ENCODE measurements around the gene BBS5.
"Not testable (repeated sequence)": the region's sequence is repeated elsewhere in the genome, so short reads cannot be mapped to it uniquely, and the experiment has no call there.

BBS5 gene

GRCh38 chr2:169479257-169480078 lies at the start of gene BBS5:
Gene BBS5 (plus strand): TSS chr2:169479494. CDS start chr2:169479554, 60 bp downstream.
- DNase-seq (ENCODE audit: low read depth in 2 of 2), result peak; percentile 61 to 62

GRCh38 chr2:169431772-169432171 lies 47.5 kb upstream of the BBS5 start:
- DNase-seq (ENCODE audit: low read depth in 2 of 2), result not testable (repeated sequence)

- DNase-seq (ENCODE audit: low read depth in 2 of 2), result not testable (repeated sequence)
Measured at GRCh38 chr2:169434236-169434635, 45.1 kb upstream of the BBS5 start.

GRCh38 chr2:169438466-169439072 lies 40.7 kb upstream of the BBS5 start:
- no peak for DNase-seq (ENCODE audit: low read depth in 2 of 2)

- no peak for DNase-seq (ENCODE audit: low read depth in 2 of 2)
Measured at GRCh38 chr2:169439900-169440299, 39.4 kb upstream of the BBS5 start.

- DNase-seq (ENCODE audit: low read depth in 2 of 2), result no peak
Measured at GRCh38 chr2:169446452-169446851, 32.8 kb upstream of the BBS5 start.

- no peak for DNase-seq (ENCODE audit: low read depth in 2 of 2)
Measured at GRCh38 chr2:169448316-169448715, 31.0 kb upstream of the BBS5 start.

GRCh38 chr2:169448865-169449264 lies 30.4 kb upstream of the BBS5 start:
- no peak for DNase-seq (ENCODE audit: low read depth in 2 of 2)

GRCh38 chr2:169452080-169452479 lies 27.2 kb upstream of the BBS5 start:
- no peak for DNase-seq (ENCODE audit: low read depth in 2 of 2)

GRCh38 chr2:169453044-169453443 lies 26.2 kb upstream of the BBS5 start:
- DNase-seq (ENCODE audit: low read depth in 2 of 2), result not testable (repeated sequence)

- no peak for DNase-seq (ENCODE audit: low read depth in 2 of 2)
Measured at GRCh38 chr2:169461143-169461542, 18.2 kb upstream of the BBS5 start.

GRCh38 chr2:169462896-169463695 lies 16.2 kb upstream of the BBS5 start:
- DNase-seq (ENCODE audit: low read depth in 2 of 2), result no peak

GRCh38 chr2:169464466-169464865 lies 14.8 kb upstream of the BBS5 start:
- no peak for DNase-seq (ENCODE audit: low read depth in 2 of 2)

- DNase-seq (ENCODE audit: low read depth in 2 of 2), result no peak
Measured at GRCh38 chr2:169464882-169465281, 14.4 kb upstream of the BBS5 start.

- no peak for DNase-seq (ENCODE audit: low read depth in 2 of 2)
Measured at GRCh38 chr2:169468841-169469240, 10.5 kb upstream of the BBS5 start.

- DNase-seq (ENCODE audit: low read depth in 2 of 2), result no peak
Measured at GRCh38 chr2:169469952-169470572, 9.2 kb upstream of the BBS5 start.

- no peak for DNase-seq (ENCODE audit: low read depth in 2 of 2)
Measured at GRCh38 chr2:169472249-169472648, 7.0 kb upstream of the BBS5 start.

- DNase-seq (ENCODE audit: low read depth in 2 of 2), result no peak
Measured at GRCh38 chr2:169476459-169476858, 2.8 kb upstream of the BBS5 start.

- no peak for DNase-seq (ENCODE audit: low read depth in 2 of 2)
Measured at GRCh38 chr2:169478339-169478738, 955 bp upstream of the BBS5 start.

GRCh38 chr2:169478745-169479256 lies 493 bp upstream of the BBS5 start:
- DNase-seq (ENCODE audit: low read depth in 2 of 2), result no peak

GRCh38 chr2:169480079-169480465 lies 778 bp downstream of the BBS5 start:
- DNase-seq (ENCODE audit: low read depth in 2 of 2), result no peak

- no peak for DNase-seq (ENCODE audit: low read depth in 2 of 2)
Measured at GRCh38 chr2:169485650-169486138, 6.4 kb downstream of the BBS5 start.
